GM12864 (cell line): ENCODE measurements around the gene LCA5.

Source experiments
- DNase-seq: peaks from one replicate; pipeline ENCODE4 v3.0.0-alpha.2; 2011; ENCODE audit warnings: low read depth
- H3K4me3 ChIP-seq: 2 replicates; pipeline ENCODE4 v1.5.1; 2011; ENCODE audit warnings: mild to moderate bottlenecking, low read depth, low read length, control low read depth
- CTCF ChIP-seq: IDR thresholded peaks from 2 replicates; pipeline ENCODE4 v1.5.1; 2011; ENCODE audit warnings: low read depth, mild to moderate bottlenecking, moderate library complexity, low read length, control low read depth, inconsistent platforms; ENCODE audit errors: missing control alignments

Gene LCA5

DNA sequence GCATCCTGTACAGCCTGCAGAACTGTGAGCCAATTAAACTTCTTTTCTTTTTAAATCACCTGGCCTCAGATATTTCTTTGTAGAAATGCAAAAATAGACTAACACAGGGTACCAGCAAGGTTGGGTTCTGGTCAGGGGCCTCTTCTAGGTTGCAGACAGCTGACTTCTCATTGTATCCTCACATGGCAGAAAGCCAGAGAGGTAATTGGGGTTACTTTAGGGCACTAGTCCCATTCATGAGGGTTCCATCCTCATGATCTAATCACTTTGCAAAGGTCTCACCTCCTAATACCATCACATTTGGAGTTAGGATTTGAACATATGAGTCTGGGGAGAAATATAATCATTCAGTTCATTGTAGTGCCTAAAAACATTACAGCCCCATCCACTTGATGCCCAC is 101.5 kb downstream of the LCA5 start:
- no peak overlapping the region for H3K4me3 ChIP-seq
- no peak for TF ChIP-seq CTCF
- no peak for DNase-seq
